Transverse colon (tissue), 3 donors: Measurements from ENCODE around the gene DENND11.

Experiments
- POLR2A ChIP-seq: fragments of 450-650 bp; IDR thresholded peaks from one replicate; pipeline ENCODE4 v1.6.1; 2016; ENCODE audit warnings: antibody characterized with exemption, mild to moderate bottlenecking, moderate library complexity
- TF ChIP-seq, protein P1 (sequence below), 5 experiments: fragments of 200-600 bp in 3 of 5; fragments of 450-650 bp in 2 of 5; sonication (generic) in 3 of 5; IDR thresholded peaks; 1 replicate in 2 of 5; 2 replicates in 3 of 5; pipeline ENCODE4 v1.5.1; 2016 to 2017; ENCODE audit warnings: antibody characterized with exemption in 5 of 5, inconsistent platforms in 3 of 5, mild to moderate bottlenecking in 2 of 5, moderate library complexity in 1 of 5

DNA sequence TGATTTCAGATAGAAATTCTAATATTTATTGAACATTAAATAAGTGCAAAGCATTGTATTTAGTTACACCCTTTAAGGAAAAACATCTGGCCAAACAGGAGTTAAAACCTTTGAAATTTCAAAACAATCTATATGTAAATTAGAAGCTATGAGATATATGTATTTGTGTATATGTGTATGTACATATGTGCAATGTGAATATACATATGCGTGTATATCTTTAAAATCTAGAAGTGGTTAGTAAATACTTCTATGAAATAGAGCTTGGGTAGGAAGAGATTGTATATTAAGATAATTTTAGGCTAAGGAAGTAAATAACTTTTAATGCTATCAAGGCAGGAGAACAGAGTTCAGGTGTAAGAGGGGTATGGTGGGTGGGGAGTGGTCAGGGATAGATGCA is 15.5 kb upstream of the DENND11 start:
- TF ChIP-seq, protein P1, sequence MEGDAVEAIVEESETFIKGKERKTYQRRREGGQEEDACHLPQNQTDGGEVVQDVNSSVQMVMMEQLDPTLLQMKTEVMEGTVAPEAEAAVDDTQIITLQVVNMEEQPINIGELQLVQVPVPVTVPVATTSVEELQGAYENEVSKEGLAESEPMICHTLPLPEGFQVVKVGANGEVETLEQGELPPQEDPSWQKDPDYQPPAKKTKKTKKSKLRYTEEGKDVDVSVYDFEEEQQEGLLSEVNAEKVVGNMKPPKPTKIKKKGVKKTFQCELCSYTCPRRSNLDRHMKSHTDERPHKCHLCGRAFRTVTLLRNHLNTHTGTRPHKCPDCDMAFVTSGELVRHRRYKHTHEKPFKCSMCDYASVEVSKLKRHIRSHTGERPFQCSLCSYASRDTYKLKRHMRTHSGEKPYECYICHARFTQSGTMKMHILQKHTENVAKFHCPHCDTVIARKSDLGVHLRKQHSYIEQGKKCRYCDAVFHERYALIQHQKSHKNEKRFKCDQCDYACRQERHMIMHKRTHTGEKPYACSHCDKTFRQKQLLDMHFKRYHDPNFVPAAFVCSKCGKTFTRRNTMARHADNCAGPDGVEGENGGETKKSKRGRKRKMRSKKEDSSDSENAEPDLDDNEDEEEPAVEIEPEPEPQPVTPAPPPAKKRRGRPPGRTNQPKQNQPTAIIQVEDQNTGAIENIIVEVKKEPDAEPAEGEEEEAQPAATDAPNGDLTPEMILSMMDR (IDR thresholded peaks at IDR 0.05) = no peak
- no peak for TF ChIP-seq POLR2A
